ENCODE results near the gene INPP4B.

Gene INPP4B

DNA sequence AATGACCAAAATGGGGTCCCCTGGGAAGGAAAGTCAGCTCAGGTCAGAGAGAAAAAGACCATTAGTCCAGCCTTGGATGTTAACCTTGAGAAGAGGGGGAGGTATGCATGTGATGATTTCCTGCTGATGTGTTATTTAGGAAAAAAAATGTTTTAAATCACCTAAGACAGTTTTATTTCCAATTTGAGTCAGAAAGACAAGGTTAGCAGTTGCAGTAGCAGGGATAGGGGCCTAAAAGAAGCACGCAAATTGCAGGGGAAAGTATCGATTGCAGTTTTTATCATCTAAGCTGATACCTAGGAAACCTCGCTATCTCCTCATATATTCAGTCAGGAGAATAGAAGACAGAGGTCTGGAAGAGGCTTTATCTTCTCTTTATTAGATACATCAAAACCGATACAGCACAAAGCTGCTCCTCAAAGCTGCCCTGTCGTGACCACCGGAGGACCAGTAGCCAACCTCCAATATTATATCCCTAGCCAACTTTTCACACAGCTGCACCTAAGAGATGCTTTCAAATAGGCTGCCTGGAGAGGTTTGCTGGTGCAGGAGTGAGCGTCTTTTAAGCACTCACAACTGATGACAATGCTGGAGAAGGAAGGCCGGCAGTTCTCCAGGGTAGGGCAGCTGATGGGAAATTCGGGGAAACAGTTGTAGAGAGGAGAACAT is 289.4 kb downstream of the INPP4B start:
- no peak overlapping the region for H3K4me3 ChIP-seq (ENCODE audit: low read depth, low read length)
- DNase-seq (ENCODE audit: low read depth) = no peak

DNA sequence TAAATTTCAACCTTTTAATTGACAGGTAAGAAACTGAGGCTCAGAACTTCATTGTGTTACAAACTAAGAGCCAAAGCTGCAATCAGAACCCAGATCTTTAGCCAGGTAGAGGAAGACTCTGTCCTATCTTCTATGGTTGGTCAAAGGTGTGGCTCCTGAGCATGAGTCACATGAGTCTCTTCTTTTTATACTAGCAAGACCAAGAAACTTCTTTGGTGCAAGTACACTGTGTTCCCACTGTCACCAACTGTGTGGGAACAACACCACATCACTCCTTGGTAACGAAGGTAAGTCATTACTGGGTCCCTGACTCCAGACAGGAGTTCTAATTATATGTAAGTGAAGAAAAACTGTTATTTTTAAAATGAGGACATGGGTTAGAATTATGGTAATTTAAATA is 290.1 kb downstream of the INPP4B start:
- no peak for DNase-seq (ENCODE audit: low read depth)
- no peak overlapping the region for H3K4me3 ChIP-seq (ENCODE audit: low read depth, low read length)

DNA sequence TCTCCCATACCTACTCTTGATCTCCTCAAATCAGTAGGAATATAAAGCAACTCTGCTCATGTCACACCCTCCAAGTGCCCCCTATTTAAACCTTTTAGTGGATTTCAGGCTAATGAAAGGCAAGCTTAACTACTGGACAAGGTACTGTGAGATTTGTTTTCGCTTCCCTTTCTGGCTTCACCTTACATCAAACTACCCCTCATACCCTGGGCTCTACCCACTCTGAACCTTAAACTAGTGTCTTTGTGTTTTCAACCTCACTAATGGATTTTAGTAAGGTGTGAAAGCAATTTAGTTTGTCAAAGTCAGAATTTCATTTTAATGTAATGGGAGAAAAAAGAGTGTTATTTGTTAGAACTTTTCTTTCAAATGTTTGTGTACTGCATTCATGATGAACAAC is 291.7 kb downstream of the INPP4B start:
- no peak overlapping the region for H3K4me3 ChIP-seq (ENCODE audit: low read depth, low read length)

DNA sequence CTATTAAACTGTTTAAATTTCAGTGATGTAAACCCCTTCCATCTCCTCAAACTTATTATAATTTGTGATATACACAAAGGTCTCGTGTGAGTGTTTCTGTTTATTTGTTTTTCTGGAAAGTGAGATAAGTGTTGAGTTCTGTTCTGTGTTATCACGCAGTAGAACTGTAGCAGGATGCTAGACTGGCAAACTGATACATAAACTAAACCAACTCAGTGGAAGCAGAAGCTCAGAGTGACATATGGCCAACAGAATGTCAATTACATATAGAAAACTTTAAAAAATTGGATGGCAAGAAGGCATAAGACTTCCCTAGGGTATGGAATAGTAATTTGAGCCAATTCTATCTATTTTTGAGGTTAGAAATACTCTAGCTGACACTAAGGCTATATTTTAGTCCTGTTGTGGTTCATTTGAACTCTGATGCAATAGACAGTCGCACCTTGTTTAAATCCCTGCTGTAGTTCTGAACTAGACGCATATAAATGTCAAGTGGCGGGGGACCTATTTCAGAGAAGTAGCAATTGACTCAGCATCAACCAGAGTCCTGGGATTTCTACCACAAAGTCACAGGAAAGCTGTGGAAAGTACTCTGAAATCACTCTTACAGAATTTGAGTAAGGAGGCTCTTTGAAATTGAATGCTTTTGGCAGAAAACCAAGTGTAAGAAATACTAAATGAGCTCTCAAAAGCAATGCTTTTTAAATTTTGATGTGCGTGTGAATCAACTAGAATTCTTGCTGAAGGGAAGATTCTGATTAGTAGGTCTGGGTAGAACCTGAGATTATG is 294.4 kb downstream of the INPP4B start:
- DNase-seq (ENCODE audit: low read depth) = peak; percentile 28
- no peak overlapping the region for H3K4me3 ChIP-seq (ENCODE audit: low read depth, low read length)

More for the DNA sequence above, 291.7 kb downstream of the INPP4B start:
- no peak for DNase-seq (ENCODE audit: low read depth)

DNA sequence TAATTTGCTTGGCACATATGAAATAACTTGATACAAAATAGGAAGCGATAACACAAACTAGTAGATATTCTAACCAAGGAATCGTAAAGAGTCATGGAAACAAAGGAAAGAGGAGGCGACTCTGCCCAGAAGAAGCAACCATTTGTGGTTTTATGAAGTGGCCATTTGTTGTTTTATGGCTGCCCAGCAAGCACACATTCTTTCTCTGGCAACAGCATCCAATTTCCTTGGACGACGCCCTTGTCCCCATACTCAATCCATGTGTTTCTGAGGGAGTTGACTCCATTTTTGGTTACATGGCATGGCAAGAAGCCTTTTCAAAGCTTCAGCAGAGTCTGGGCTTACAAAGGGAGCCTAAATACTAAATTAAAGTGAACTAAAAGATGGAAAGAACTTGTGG is 295.1 kb downstream of the INPP4B start:
- DNase-seq (ENCODE audit: low read depth) = no peak
- no peak overlapping the region for H3K4me3 ChIP-seq (ENCODE audit: low read depth, low read length)

DNA sequence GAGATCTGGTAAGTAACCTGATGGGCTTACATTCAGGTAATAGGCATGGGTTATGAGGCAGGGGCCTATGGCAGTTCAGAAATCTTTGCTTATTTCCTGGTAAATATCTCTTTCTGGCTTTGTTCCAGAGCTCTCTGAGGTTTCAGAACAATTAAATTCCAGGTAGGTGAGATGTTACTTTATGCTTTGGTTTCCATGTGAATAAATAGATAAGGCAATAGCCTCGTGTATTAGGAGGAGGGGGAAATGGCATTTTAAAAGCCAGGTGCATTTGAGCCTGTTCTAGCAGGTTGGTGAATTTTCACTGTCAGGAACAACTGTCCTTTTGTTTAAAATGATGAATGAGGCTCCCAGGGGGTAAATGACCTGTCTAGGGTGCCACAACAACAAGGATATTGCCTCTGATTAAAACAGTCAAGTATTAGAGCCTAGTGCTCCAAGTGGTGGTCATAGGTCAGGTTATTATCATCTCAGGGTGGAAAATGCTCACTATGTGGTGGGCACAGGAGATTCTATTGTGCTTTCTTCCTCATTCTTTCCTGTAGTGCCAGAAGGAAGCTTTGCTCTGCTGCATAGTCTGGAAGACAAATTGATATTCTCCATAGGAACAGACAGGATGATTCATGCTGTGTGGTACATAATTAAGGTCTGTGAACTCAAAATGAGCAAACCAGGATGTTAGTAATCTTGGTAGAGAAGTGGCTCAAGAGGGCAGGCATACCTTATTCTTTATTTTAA is 296.2 kb downstream of the INPP4B start:
- H3K4me3 ChIP-seq (ENCODE audit: low read depth, low read length) = no peak overlapping the region
- peak; percentile 64 for DNase-seq (ENCODE audit: low read depth)

DNA sequence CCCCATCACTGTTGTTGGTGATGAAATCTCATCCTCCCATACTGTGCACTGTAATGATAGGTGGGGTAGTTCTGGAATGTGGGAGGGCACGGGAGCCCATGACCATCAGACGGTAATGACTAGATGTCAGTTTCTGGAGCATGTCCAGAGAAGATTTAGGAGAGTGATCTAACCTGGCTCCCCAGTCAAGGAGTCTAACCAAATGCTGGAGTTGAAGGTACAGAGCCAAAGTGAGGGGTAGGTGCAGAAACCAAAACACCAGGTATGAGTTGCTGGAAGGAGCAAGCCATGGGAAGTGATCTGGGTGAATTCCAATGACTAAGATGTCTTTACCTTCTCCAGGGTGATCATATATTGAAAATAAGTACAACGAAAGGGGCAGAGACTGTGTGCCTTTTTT is 296.9 kb downstream of the INPP4B start:
- no peak for DNase-seq (ENCODE audit: low read depth)
- H3K4me3 ChIP-seq (ENCODE audit: low read depth, low read length) = no peak overlapping the region

DNA sequence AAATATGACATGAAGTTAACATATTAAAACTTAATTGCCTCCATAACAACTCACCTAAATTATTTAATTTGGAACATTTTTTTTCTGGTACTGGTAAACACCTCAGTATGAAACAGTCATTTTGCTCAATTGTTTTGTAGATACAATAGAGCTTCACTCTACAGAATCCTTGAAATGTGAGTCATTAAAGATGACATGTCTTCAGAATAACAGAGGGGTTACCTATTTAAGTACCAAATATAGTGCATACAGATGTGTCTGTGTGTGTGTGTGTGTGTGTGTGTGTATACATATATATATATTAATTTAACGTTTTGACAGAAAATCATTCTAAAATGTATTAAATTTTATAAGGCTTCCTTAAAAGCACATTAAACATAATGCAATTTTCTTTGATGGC is 297.6 kb downstream of the INPP4B start:
- no peak for DNase-seq (ENCODE audit: low read depth)
- H3K4me3 ChIP-seq (ENCODE audit: low read depth, low read length) = no peak overlapping the region

DNA sequence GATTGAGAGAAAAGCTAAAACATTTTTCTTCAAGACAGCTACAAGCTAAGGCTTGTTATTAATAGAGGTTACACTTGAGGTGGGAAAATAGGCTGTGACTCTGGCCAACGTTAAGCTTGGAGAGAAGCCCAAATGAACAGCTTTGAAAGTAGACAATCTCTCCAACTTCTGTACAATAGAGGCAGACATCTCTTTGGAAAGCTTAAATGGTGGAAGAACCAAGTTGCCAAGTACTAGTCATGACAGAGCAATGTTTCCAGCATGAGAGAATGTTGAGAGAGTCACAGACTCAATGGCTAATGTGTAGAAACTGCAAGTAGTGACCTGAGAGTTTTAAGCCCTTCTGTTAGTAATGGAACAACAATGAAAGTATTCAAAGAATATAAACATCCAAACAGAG is 298.1 kb downstream of the INPP4B start:
- DNase-seq (ENCODE audit: low read depth) = peak; percentile 36
- H3K4me3 ChIP-seq (ENCODE audit: low read depth, low read length) = no peak overlapping the region

DNA sequence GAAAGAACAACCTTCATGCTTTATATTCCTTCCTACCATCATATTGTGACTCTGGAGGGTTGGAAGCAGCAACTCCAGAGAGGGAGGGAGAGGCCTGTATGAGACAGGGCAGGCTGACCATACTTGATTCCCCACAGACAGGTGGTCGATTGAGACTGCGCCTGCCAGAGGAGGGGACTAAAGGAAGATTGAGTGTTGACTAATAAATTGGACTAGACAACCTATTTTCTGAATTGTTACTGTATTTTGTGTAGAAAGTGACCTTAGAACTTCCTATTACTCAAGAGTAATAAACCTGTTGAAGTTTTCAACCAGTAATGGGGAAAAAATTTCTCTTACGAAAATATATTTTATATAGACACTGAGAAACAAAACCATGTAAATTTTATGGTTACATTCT is 301.5 kb downstream of the INPP4B start:
- DNase-seq (ENCODE audit: low read depth) = no peak
- no peak overlapping the region for H3K4me3 ChIP-seq (ENCODE audit: low read depth, low read length)

DNA sequence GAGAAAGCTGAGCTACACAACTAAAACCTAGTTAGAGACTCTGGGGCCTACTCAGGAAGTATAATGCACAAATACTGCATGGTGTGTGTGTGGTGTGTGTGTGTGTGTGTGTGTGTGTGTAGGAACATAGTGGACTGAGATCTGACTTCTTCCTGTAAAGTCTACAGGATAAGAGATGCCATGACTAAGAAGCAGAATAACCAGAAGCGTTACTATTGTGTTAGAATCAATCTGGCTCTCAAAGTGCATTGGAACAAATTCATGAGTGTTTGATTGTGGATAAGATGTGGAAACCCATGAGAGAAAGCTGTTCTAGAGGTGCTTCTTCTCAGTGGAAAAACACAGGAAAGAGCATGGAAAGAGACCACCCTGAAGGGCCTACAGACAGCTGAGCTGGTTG is 302.1 kb downstream of the INPP4B start:
- no peak for DNase-seq (ENCODE audit: low read depth)
- H3K4me3 ChIP-seq (ENCODE audit: low read depth, low read length) = no peak overlapping the region

DNA sequence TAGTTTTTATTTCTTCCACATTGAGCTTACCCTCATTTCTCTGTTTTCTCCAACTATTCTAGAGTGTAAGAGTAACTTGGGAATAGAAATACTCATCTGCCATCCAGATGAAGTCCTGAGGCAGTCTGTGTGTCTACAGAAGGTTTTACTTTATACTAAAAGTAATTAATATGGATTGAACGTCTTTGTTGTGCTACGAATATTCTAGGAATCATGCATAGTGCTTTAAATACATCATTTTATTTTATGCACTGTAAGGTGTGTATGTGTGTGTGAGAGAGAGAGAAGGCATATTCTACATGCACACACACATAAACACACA is 305.7 kb downstream of the INPP4B start:
- no peak for DNase-seq (ENCODE audit: low read depth)
- no peak overlapping the region for H3K4me3 ChIP-seq (ENCODE audit: low read depth, low read length)

DNA sequence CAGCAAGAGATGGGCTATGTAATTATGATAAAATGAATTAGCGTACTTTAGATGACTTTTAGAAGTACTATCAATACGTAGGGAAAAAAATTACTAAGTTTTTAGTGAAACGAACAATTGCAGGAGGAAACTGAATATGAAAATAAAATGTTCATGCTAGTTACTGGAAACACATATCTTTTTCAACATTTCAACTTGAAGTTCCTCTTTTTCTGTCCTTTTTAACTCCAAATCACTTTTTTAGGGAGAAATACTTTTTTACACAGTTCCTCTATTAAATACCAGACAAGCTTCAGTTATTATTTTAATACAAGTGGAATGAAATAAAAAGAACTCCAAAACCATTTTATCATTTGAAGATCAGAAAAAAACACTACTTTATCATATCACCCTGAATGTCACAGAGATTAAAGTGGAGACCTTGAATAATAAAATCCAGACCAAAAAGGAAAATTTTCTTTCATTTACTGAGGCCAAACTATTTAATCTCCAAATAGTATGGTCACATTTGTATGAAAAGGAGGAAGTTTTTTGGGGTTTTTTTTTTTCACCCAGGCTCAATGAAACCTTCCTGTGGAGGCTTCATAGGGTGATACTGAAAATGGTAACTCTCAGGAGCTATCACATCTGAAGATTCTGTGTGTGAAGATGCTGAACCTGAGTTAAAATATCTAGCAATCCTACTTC is 306.2 kb downstream of the INPP4B start:
- no peak for DNase-seq (ENCODE audit: low read depth)
- no peak overlapping the region for H3K4me3 ChIP-seq (ENCODE audit: low read depth, low read length)

DNA sequence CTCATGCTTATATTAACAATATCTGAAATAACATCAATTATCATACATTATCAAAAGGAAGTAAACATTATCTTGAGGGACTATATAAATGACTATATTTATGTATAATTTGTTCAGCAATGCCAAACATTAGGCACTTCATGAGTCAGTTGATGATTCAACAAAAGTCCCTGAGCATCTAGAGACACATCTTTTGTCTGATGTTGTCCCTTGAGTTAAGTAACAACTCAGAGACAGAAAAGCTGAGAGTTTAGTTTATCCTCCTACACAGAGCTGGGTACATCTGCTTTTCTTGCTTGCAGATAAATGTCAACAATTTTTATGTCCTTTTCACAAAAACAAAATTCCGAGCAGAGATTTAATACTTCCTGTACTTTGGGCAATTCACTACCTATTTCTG is 311.1 kb downstream of the INPP4B start:
- H3K4me3 ChIP-seq (ENCODE audit: low read depth, low read length) = no peak overlapping the region
- no peak for DNase-seq (ENCODE audit: low read depth)

DNA sequence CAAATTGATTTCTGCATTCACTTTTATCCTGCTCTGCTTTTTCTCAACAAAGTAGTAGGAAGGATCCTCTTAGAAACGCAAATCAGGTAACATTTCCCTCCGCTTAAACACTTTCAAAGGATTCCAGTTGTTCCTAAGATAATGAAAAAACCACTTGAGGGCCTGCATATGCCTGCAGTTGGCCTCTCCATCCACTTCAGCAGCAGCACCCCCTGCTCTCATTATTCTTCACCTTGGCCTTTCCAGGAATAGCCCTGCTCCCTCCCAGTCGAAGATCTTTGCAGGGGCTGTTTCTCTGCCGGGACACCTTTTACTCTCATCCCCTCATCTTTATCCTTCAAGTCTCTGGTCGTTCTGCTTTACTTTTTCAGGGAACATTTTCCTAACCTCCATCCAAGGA is 314.0 kb downstream of the INPP4B start:
- no peak for DNase-seq (ENCODE audit: low read depth)
- H3K4me3 ChIP-seq (ENCODE audit: low read depth, low read length) = no peak overlapping the region

DNA sequence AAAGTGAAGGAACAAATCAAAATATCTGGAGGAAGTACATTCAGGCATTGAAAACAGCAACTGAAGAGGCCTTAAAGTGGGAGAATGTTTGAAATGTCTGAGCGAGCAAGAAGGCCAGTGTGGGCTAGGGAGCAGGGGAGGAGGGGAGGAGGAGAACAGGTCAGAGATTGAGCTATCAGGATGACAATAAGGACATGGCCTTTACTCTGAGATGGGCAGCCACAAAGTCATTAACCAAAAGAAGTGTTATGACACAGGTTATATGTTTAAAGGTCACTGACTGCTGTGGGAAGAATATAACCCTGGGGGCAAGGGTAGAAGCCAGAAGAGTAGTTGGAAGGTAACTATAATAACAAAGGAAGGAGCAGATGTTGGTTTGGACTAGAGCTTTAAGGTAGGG is 315.4 kb downstream of the INPP4B start:
- no peak overlapping the region for H3K4me3 ChIP-seq (ENCODE audit: low read depth, low read length)

DNA sequence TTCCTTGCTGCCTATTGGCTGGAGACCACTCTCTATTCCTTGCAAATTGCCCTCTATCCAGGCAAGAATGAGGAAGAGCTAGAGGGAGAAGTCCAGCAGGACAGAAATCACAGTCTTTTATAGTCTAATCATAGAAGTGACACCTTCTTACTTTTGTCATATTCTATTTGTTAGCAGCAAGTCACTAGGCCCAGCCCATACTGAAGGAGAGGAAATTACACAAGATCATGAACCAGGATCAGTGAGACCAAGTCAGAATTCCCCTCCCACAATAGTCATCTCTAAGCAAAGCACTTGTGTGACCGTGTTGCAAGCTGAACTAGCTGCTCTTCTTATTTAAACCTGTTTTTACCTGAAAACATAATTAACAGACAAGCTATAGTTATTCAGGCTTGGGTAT is 317.7 kb downstream of the INPP4B start:
- no peak for DNase-seq (ENCODE audit: low read depth)
- no peak overlapping the region for H3K4me3 ChIP-seq (ENCODE audit: low read depth, low read length)

More for the DNA sequence above, 315.4 kb downstream of the INPP4B start:
- DNase-seq (ENCODE audit: low read depth) = no peak

DNA sequence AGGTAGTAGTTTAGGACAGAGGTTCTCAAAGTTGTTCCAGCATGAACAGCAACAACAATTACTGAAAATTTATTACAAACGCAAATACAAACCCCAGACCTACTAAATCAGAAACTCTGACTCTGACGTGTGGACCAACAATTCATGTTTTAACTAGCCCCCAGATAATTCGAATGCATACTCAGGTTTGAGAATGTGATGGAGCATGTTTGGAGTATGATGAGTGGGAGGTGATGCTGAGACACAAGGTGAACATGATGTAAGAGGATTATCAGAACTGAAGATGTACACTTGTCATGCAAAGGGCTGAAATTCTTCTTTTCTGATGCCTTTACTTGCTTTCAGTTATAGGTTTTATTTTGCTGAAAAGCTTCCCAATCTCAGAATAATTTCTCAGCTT is 323.0 kb downstream of the INPP4B start:
- DNase-seq (ENCODE audit: low read depth) = no peak
- H3K4me3 ChIP-seq (ENCODE audit: low read depth, low read length) = no peak overlapping the region

DNA sequence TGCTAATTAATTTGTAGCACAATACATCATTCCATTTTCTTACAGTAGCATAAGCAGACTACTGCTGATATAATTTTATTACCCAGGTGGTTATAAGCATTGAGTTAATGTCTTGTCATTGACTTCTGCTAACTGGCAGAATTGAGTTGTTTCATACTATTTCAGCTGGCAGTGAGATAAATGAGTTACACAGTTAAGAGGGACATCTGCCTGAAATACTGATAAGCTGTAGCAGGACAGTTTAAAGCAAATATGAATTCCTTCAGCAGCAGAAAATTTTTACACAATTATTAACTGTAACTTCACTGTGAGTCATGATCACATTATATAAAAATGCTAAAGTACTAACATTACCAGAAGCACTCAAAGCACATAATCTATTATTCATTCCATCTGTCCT is 326.8 kb downstream of the INPP4B start:
- no peak for DNase-seq (ENCODE audit: low read depth)
- no peak overlapping the region for H3K4me3 ChIP-seq (ENCODE audit: low read depth, low read length)
